A673 (cell line): Measurements from ENCODE around the gene KIAA1328. TPM values are rescaled to one million over a fixed set of nuclear protein-coding genes. Genes with fewer than 3 reads are reported as not detected.

Experiments
- BruUV-seq: library from RNA; stranded (reverse); fragments of 400-500 nt; replicated peaks from 2 replicates; lab custom pipeline; 2021; lab: Mats Ljungman, UMichigan
- CTCF ChIA-PET: fragments of 300-600 bp; sonication (Branson Sonifier 250); formaldehyde crosslinking; loops from one replicate; lab custom pipeline; 2022; ENCODE audit warnings: antibody characterized with exemption; lab: Charles Lee
- POLR2A ChIA-PET: fragments of 300-600 bp; sonication (Branson Sonifier 250); formaldehyde crosslinking; loops from one replicate; lab custom pipeline; 2022; ENCODE audit warnings: antibody characterized with exemption; ENCODE audit not compliant: low non-redundant PET; lab: Charles Lee
- DNase-seq: peaks from one replicate; pipeline ENCODE4 v3.0.0-alpha.2; 2015; ENCODE audit warnings: low spot score
- H3K27ac ChIP-seq: fragments of 200-600 bp; sonication (generic); 2 replicates; pipeline ENCODE4 v1.5.1; 2016; ENCODE audit warnings: mixed run types, low read depth, mild to moderate bottlenecking, mixed read lengths, antibody characterized with exemption, low read length; ENCODE audit not compliant: poor library complexity, severe bottlenecking
- H3K27me3 ChIP-seq: fragments of 200-600 bp; sonication (generic); replicated peaks from 2 replicates; pipeline ENCODE4 v1.6.1; 2017; ENCODE audit warnings: mixed run types, low read depth, mild to moderate bottlenecking, mixed read lengths, antibody characterized with exemption, low read length; ENCODE audit not compliant: insufficient read depth, poor library complexity
- H3K36me3 ChIP-seq: fragments of 200-600 bp; sonication (generic); 2 replicates; pipeline ENCODE4 v1.6.1; 2016; ENCODE audit warnings: mixed run types, mild to moderate bottlenecking, mixed read lengths, antibody characterized with exemption, low read length; ENCODE audit not compliant: insufficient read depth, poor library complexity, severe bottlenecking
- H3K4me1 ChIP-seq: fragments of 200-600 bp; sonication (generic); 2 replicates; pipeline ENCODE4 v1.6.1; 2017; ENCODE audit warnings: mixed run types, mild to moderate bottlenecking, mixed read lengths, antibody characterized with exemption, low read length; ENCODE audit not compliant: insufficient read depth, poor library complexity, severe bottlenecking
- H3K4me3 ChIP-seq: fragments of 200-600 bp; sonication (generic); 2 replicates; pipeline ENCODE4 v1.5.1; 2016; ENCODE audit warnings: low read depth, mixed run types, mild to moderate bottlenecking, mixed read lengths, low read length; ENCODE audit not compliant: poor library complexity, severe bottlenecking
- H3K9me3 ChIP-seq: fragments of 200-600 bp; sonication (generic); 2 replicates; pipeline ENCODE4 v1.6.1; 2016; ENCODE audit warnings: mixed run types, low read depth, mild to moderate bottlenecking, mixed read lengths, antibody characterized with exemption, low read length; ENCODE audit not compliant: poor library complexity, severe bottlenecking
- CTCF ChIP-seq: fragments of 300-800, 200-600 bp; sonication (generic); conservative IDR thresholded peaks from 2 replicates; pipeline ENCODE4 v1.5.1; 2017; ENCODE audit warnings: low read depth, mild to moderate bottlenecking, antibody characterized with exemption, low read length, moderate library complexity, mixed read lengths
- EZH2 ChIP-seq: fragments of 200-600 bp; sonication (generic); IDR thresholded peaks from 2 replicates; pipeline ENCODE4 v1.6.1; 2017; ENCODE audit warnings: borderline replicate concordance, low read depth, mild to moderate bottlenecking, mixed read lengths, antibody characterized with exemption, low read length; ENCODE audit not compliant: poor library complexity, severe bottlenecking
- intact Hi-C: fragments of 100-400 bp; cut with micrococcal nuclease; formaldehyde crosslinking; loops from one replicate; pipeline ENCODE4 v1.10.0; 2022; ENCODE audit not compliant: unreplicated experiment
- total RNA-seq: library from RNA; stranded (reverse); gene quantifications from 2 replicates; pipeline ENCODE4 v1.2.3, GENCODE V29; 2021

KIAA1328 gene
- total RNA-seq, 1 experiment from 2014 or later = 6.5 TPM

GRCh38 chr18:36890598-36890997, 61.7 kb downstream of the KIAA1328 start:
- no peaks in the 10 kb centered on the region for H3K36me3 ChIP-seq
- TF ChIP-seq EZH2 (no peak), CTCF (no peak)
- ChIA-PET CTCF (no interaction called here), POLR2A (no interaction called here)
- H3K4me1 ChIP-seq = peaks cover 6% of the 10 kb centered on the region
- intact Hi-C loops = no loop called here
- H3K9me3 ChIP-seq = no peaks in the 10 kb centered on the region
- BruUV-seq = no TSS peak
- H3K4me3 ChIP-seq = no peak overlapping the region
- H3K27ac ChIP-seq = no peak overlapping the region
- DNase-seq = no peak
- H3K27me3 ChIP-seq = no peaks in the 10 kb centered on the region

GRCh38 chr18:36893227-36893626, 64.3 kb downstream of the KIAA1328 start:
- H3K4me1 ChIP-seq = peaks cover 6% of the 10 kb centered on the region
- POLR2A ChIA-PET = no interaction called here
- no peak overlapping the region for H3K4me3 ChIP-seq
- intact Hi-C loops = no loop called here
- DNase-seq = no peak
- CTCF ChIA-PET = no interaction called here
- TF ChIP-seq CTCF (no peak), EZH2 (no peak)
- H3K9me3 ChIP-seq = no peaks in the 10 kb centered on the region
- no peaks in the 10 kb centered on the region for H3K36me3 ChIP-seq
- no peak overlapping the region for H3K27ac ChIP-seq
- no TSS peak for BruUV-seq
- H3K27me3 ChIP-seq = no peaks in the 10 kb centered on the region

GRCh38 chr18:36895606-36896005, 66.7 kb downstream of the KIAA1328 start:
- no peaks in the 10 kb centered on the region for H3K27me3 ChIP-seq
- intact Hi-C loops = no loop called here
- ChIA-PET POLR2A (no interaction called here), CTCF (no interaction called here)
- TF ChIP-seq EZH2 = no peak
- no peak for TF ChIP-seq CTCF
- H3K4me3 ChIP-seq = no peak overlapping the region
- BruUV-seq = no TSS peak
- no peak overlapping the region for H3K27ac ChIP-seq
- H3K9me3 ChIP-seq = no peaks in the 10 kb centered on the region
- no peaks in the 10 kb centered on the region for H3K4me1 ChIP-seq
- no peaks in the 10 kb centered on the region for H3K36me3 ChIP-seq
- DNase-seq = no peak
